Measurements from ENCODE around the gene RTP3. TPM values are rescaled to one million over a fixed set of nuclear protein-coding genes. Genes with fewer than 3 reads are reported as not detected.

The RTP3 gene
- total RNA-seq, 1 experiment from 2014 or later: not detected

DNA sequence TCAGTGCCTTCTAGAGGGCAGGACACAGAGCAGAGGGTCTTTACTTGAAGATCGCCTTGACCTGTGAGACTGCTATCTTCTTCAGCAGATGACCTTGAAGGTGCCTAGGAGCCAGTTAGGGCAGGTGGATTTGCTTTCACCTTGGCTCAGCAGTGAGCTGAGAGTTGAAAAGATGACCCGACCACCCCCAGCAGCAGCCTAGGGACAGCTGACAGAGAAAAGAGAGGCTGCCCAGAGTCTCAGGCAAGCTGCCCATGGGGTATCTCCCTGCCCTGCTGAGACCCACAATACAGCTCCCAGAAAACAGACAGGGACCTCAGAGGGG, 32.6 kb upstream of the RTP3 start:
- no peak overlapping the region for H3K4me2 ChIP-seq (ENCODE audit: low read length)
- H3K27ac ChIP-seq (ENCODE audit: low read depth, low read length): no peak overlapping the region
- H3K9me2 ChIP-seq (ENCODE audit: insufficient read depth): no peaks in the 10 kb centered on the region
- no peaks in the 10 kb centered on the region for H4K20me1 ChIP-seq (ENCODE audit: insufficient read depth)
- no peak for TF ChIP-seq SIN3A (IDR thresholded peaks at IDR 0.05; ENCODE audit: low read depth)
- TF ChIP-seq TCF7L2 (IDR thresholded peaks at IDR 0.05; ENCODE audit: borderline replicate concordance, extremely low read depth, insufficient read depth, insufficient read length): no peak
- TF ChIP-seq EGR1 (IDR thresholded peaks at IDR 0.05; ENCODE audit: low read depth): no peak
- TF ChIP-seq, protein P1, sequence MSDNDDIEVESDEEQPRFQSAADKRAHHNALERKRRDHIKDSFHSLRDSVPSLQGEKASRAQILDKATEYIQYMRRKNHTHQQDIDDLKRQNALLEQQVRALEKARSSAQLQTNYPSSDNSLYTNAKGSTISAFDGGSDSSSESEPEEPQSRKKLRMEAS (IDR thresholded peaks at IDR 0.05): no peak
- H3K4me3 ChIP-seq (replicated peaks in 1 of 2; ENCODE audit: low read depth in 1 of 2, low read length in 2 of 2): no peak overlapping the region
- ChIA-PET POLR2A (no interaction called here), CTCF (no interaction called here), RAD21 (ENCODE audit: low non-redundant PET in 1 of 2, low total read pairs in 2 of 2, uncharacterized antibody in 2 of 2, unreplicated experiment in 2 of 2) (no interaction called here)
- no peaks in the 10 kb centered on the region for H3K36me3 ChIP-seq (ENCODE audit: control insufficient read depth in 1 of 2, insufficient read depth in 2 of 2, low read length in 2 of 2)
- H3K9me3 ChIP-seq (ENCODE audit: control insufficient read depth in 1 of 2, insufficient read depth in 1 of 2, low read depth in 1 of 2, low read length in 2 of 2): no peaks in the 10 kb centered on the region
- H3K9ac ChIP-seq (ENCODE audit: low read length): no peak overlapping the region
- BruUV-seq (replicated peaks): no TSS peak
- H3K79me2 ChIP-seq (ENCODE audit: insufficient read depth, low read length): no peaks in the 10 kb centered on the region
- no peaks in the 10 kb centered on the region; a peak in 1 of 4 replicates for H3K4me1 ChIP-seq (ENCODE audit: control insufficient read depth in 1 of 2, insufficient read depth in 2 of 2, low read length in 2 of 2)
- H2AFZ ChIP-seq (ENCODE audit: low read depth, low read length, poor library complexity, severe bottlenecking): no peak overlapping the region
- intact Hi-C loops (cut with micrococcal nuclease): no loop called here
- ATAC-seq (no peak), DNase-seq (ENCODE audit: low read depth, low spot score) (no peak)
- peaks cover 16% of the 10 kb centered on the region for H3K27me3 ChIP-seq (ENCODE audit: insufficient read depth, low read length)

- Histone ChIP-seq H3K9me2 (ENCODE audit: insufficient read depth) (no peaks in the 10 kb centered on the region), H3K4me1 (ENCODE audit: control insufficient read depth in 1 of 2, insufficient read depth in 2 of 2, low read length in 2 of 2) (no peaks in the 10 kb centered on the region), H2AFZ (ENCODE audit: low read depth, low read length, poor library complexity, severe bottlenecking) (no peak overlapping the region), H3K9ac (ENCODE audit: low read length) (no peak overlapping the region), H3K9me3 (ENCODE audit: control insufficient read depth in 1 of 2, insufficient read depth in 1 of 2, low read depth in 1 of 2, low read length in 2 of 2) (no peaks in the 10 kb centered on the region), H3K27ac (ENCODE audit: low read depth, low read length) (no peak overlapping the region), H3K79me2 (ENCODE audit: insufficient read depth, low read length) (no peaks in the 10 kb centered on the region), H3K27me3 (ENCODE audit: insufficient read depth, low read length) (peaks cover 12% of the 10 kb centered on the region; the same call in 1 of the 2 replicates), H3K4me3 (replicated peaks in 1 of 2; ENCODE audit: low read depth in 1 of 2, low read length in 2 of 2) (no peak overlapping the region), H3K4me2 (ENCODE audit: low read length) (no peak overlapping the region), H4K20me1 (ENCODE audit: insufficient read depth) (no peaks in the 10 kb centered on the region), H3K36me3 (ENCODE audit: control insufficient read depth in 1 of 2, insufficient read depth in 2 of 2, low read length in 2 of 2) (no peaks in the 10 kb centered on the region)
- ChIA-PET POLR2A (no interaction called here), RAD21 (ENCODE audit: low non-redundant PET in 1 of 2, low total read pairs in 2 of 2, uncharacterized antibody in 2 of 2, unreplicated experiment in 2 of 2) (no interaction called here), CTCF (no interaction called here)
- ATAC-seq (no peak), DNase-seq (ENCODE audit: low read depth, low spot score) (no peak)
- intact Hi-C loops (cut with micrococcal nuclease): no loop called here
- BruUV-seq (replicated peaks): no TSS peak
- TF ChIP-seq SIN3A (IDR thresholded peaks at IDR 0.05; ENCODE audit: low read depth) (no peak), TCF7L2 (IDR thresholded peaks at IDR 0.05; ENCODE audit: borderline replicate concordance, extremely low read depth, insufficient read depth, insufficient read length) (no peak), POLR2A (IDR thresholded peaks at IDR 0.05; ENCODE audit: borderline replicate concordance, extremely low read depth, insufficient read depth, insufficient read length) (no peak), SRF (IDR thresholded peaks at IDR 0.05; ENCODE audit: low read depth) (no peak), ZFX (IDR thresholded peaks at IDR 0.05) (no peak), EZH2 (IDR thresholded peaks at IDR 0.05) (no peak), EZH2phosphoT487 (IDR thresholded peaks at IDR 0.05; ENCODE audit: borderline replicate concordance) (no peak), CTCF (IDR thresholded peaks at IDR 0.05 in 2 of 3, conservative IDR thresholded peaks at IDR 0.05 in 1 of 3; ENCODE audit: borderline replicate concordance in 1 of 3, insufficient read depth in 1 of 3, low read depth in 2 of 3, low read length in 2 of 3) (no peak), ELF1 (IDR thresholded peaks at IDR 0.05; ENCODE audit: borderline replicate concordance, low read depth) (no peak), YY1 (IDR thresholded peaks at IDR 0.05; ENCODE audit: extremely low read depth, insufficient replicate concordance, low read depth, low read length) (no peak), EGR1 (IDR thresholded peaks at IDR 0.05; ENCODE audit: low read depth) (no peak), REST (IDR thresholded peaks at IDR 0.05; ENCODE audit: low read depth) (no peak), SP1 (IDR thresholded peaks at IDR 0.05; ENCODE audit: low read depth) (no peak)
- TF ChIP-seq, protein P1 (IDR thresholded peaks at IDR 0.05): no peak
- TF ChIP-seq, protein P2, sequence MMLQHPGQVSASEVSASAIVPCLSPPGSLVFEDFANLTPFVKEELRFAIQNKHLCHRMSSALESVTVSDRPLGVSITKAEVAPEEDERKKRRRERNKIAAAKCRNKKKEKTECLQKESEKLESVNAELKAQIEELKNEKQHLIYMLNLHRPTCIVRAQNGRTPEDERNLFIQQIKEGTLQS (IDR thresholded peaks at IDR 0.05): no peak
These were observed 31.5 kb upstream of the RTP3 start for GRCh38 chr3:46466273-46466672.
